NT2/D1 (cell line): ENCODE results near the gene MMD.

Experiments
- YY1 ChIP-seq: IDR thresholded peaks from 2 replicates; pipeline ENCODE4 v1.6.1; 2011; ENCODE audit not compliant: insufficient read length, insufficient read depth
- ZNF274 ChIP-seq: IDR thresholded peaks from 2 replicates; pipeline ENCODE4 v1.6.1; 2011; ENCODE audit warnings: mild to moderate bottlenecking, low read depth, low read length

DNA sequence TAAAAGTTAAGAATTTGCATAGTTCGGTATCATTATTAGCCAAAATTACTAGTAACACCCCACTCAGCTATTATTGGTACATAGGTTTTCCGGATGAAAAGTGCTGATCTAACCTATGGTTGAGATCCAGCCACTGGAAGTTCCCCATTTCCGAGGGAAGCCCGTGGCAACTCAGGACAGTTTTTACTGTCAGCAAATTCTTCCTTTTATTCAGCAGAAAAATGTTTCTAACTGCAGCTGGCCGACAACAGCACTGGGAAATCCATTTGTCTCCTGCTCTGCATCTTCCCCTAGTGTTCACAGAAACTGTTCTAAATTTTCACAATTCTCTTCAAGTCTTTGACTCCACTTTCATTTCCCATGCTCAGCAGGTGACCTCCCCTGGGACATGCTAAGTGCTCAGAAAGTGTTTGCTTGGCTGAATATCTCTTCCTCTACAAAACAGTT lies 15.5 kb upstream of the MMD start:
- TF ChIP-seq YY1 (no peak), ZNF274 (no peak)
